HT-29 (cell line): ENCODE results near the gene RPL7A. TPM values are rescaled to one million over a fixed set of nuclear protein-coding genes. Genes with fewer than 3 reads are reported as not detected.
"Not testable (repeated sequence)": the region's sequence is repeated elsewhere in the genome, so short reads cannot be mapped to it uniquely, and the experiment has no call there.

Source experiments
- DNase-seq: peaks from one replicate; pipeline ENCODE4 v3.0.0-alpha.2; 2015; ENCODE audit warnings: low spot score
- total RNA-seq: library from RNA; depleted of rRNA; stranded (reverse); fragments of >200 nt; shearing (Covaris generic); gene quantifications from 2 replicates; pipeline ENCODE4 v1.2.3, GENCODE V29; 2014

RPL7A gene
- total RNA-seq, 1 experiment from 2014 or later = 2,195 TPM

DNA sequence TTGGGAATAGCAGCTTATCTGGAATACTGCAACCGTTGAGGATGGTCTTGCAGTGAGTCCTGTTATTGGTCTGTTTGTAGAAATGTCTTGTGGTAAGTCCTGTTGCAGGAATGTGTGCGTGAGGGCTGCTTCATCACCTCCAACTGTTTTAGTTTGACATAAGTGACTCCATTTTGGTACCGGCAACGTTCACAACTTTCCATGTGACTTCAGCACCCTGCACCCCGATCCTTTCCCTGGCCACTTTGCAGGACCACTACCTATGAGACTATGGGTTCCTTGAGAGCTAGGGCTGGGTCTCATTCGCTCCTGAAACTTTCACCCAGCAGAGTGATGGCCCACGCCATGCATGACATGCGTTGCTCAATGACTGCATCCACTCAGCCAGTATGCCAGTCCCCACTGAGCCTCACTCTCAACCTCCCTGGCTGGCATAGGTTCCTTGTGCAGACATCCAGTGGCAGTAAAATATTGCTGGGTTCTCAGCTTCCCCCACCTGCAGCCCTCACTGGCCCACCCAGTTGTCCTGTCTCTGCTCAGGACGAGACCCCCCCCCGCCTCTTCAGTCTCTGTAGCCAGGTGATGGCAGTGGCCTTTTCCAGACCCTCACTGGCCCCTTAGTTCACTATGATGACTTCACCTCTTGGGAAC, 20.1 kb upstream of the RPL7A start:
- no peak for DNase-seq

DNA sequence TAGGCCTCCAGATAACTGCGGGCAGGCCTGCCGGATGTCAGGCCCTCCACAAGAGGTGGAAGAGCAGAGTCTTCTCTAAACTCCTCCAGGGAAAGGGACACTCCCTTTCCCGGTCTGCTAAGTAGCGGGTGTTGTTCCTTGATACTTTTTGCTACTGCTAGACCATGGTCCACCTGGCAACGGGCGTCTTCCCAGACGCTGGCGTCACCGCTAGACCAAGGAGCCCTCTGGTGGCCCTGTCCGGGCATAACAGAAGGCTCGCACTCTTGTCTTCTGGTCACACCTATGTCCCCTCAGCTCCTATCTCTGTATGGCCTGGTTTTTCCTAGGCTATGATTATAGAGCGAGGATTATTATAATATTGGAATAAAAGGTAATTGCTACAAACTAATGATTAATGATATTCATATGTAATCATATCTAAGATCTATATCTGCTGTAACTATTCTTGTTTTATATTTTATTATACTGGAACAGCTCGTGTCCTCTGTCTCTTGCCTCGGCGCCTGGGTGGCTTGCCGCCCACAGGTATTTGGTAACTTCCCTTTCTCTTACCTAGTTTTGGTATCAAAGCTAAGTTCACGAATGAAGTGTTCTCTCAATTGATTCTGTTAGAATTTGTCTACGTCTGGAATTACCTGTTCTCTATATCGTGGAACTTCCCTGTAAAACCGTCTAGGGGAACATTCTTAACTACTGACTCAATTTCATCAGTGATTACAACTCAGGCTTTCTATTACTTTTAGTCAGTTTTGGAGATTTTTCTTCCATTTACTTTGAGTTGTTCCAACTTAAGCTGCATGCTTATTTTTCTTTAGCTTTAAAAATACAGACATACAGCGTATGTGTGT, 18.5 kb upstream of the RPL7A start:
- peak; percentile 58 for DNase-seq

DNA sequence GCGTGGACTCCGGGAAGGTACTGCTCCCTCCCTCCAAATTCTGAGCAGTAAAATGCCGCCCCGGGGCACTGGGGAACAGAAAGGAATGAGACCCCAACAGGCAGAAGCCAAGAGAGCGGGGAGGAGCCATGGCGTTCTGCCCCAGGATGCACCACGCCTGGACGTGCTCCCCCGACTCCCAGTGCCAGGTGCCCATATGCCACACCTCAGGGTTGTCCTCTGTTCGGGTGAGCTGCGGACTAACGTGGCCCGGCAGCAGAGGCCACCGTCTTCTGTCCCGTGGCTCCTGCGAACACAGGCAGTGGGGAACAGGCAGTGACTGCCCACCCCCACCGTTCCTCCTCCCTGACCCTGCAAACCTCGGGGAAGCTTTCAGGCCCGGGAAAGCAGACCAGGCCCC, 16.8 kb upstream of the RPL7A start:
- DNase-seq = no peak

DNA sequence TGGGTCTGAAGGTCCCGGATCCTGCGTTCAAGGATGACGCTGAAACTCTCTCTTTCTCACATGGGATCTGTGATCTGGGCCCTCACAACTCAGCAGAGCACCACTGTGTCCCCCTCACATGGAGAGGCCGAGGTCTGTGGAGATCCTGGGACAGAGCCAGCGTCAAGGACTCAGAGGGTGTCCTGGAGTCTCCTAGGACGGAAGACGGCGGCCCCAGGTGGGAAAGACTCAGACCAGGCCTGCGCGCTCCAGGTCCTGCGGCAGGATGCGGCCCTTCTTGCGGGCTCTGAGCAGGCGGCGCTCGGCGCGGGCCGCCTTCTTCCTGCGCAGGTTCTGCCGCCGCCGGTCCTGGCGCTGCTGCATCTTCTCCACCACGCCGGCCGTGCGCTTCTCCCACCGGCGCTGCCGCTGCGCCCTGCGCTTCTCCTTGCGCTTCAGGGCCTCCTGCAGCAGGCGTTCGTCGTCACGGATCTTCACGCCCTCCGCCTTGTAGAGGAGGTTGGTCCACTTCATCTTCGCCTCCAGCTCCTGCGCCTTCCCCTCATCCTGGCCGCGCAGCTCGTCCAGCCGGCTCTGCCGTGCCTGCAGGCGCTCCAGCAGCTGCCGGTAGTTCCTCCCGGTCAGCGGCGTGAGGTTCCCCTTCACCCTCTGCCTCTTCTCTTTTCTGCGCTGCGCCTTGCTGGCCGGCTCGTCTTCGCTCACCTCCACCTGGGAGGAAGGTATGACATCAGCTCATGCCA, 16.2 kb upstream of the RPL7A start:
- DNase-seq = no peak

DNA sequence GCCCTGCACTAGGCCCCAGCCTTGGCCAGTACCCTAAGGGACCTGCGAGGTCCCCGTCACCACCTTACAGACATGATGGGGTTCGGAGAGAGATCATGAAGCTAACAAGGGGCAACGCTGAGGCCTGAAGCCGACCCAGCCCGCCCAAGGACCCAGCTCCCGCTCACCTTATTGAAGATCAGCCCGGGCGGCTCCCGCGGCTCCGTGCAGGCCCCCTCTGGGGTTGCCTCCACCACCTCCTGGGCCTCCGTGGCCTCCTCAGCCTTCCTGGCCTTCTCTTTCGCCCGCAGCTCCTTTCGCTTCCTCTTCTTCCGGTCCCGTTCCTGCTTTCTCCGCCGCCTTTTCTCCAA, 15.7 kb upstream of the RPL7A start:
- DNase-seq = no peak

DNA sequence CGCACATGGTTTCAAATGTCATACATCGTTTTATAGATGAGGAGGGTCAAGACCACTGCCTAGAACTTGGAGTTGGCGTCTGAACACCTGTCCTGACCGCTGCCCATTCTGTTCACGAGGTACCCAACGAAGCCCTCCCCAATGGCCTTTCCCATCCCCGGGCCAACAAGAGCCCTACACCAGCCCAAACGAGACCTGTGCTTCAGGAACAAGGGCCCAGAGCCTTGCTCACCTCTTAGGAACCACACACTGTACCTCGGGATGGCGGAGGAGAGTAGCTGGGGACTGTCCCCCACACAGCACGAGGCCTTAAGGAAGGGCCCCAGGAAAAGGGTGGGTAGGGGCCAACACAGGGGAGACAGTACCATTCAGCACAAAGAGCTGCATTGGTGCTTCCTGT, 15.0 kb upstream of the RPL7A start:
- DNase-seq = no peak

DNA sequence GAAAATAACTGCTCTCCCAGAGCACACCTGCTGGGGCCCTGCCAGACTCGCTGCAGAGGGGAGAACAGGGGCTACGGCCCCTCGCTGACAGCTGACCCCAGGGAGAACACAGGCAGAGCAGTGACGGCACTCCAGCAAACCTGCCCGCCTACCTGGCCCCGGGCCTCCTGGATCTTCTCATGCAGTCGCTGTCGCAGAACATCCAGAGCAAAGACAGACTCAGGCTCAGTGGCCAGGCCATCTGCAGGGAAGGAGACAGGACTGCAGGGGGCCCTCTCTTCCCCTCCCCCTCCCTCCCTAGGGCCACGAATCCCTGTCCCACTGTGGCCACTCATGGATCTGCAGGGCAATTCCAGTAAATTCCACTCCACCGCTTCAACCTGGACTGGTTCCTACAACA, 14.5 kb upstream of the RPL7A start:
- DNase-seq = no peak

DNA sequence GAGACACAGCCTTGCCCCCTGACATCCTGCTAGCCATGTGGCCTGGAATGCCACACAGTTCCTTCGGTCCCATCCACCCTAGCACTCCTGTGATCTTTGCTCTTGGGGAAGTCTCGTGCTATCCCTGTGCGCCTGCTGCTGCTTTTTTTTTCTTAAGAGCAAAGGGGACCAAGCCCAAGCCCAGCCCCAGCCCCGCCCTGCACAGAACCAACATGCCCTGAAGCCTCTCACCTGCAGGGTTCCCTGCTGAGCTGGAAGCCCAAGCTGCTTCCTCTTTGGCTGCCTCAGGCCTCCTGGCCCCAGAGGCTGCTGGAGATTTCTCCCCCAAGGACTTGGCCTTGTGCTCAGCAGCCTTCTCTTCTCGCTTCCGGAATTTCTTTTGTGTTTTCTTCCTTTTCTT, 13.9 kb upstream of the RPL7A start:
- DNase-seq = no peak

DNA sequence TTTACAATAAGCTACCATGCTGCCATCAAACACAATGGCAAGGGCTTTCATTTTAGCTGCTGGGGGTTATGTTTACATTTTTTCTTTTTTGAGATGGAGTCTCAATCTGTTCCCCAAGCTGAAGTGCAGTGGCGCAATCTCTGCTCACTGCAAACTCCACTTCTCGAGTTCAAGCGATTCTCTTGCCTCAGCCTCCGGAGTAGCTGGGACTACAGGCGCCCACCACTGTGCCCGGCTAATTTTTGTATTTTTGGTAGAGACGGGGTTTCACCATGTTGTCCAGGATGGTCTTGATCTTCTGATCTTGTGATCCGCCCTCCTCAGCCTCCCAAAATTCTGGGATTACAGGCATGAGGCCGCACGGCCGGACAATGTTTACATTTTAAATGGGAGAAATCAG, 13.1 kb upstream of the RPL7A start:
- not testable (repeated sequence) for DNase-seq

DNA sequence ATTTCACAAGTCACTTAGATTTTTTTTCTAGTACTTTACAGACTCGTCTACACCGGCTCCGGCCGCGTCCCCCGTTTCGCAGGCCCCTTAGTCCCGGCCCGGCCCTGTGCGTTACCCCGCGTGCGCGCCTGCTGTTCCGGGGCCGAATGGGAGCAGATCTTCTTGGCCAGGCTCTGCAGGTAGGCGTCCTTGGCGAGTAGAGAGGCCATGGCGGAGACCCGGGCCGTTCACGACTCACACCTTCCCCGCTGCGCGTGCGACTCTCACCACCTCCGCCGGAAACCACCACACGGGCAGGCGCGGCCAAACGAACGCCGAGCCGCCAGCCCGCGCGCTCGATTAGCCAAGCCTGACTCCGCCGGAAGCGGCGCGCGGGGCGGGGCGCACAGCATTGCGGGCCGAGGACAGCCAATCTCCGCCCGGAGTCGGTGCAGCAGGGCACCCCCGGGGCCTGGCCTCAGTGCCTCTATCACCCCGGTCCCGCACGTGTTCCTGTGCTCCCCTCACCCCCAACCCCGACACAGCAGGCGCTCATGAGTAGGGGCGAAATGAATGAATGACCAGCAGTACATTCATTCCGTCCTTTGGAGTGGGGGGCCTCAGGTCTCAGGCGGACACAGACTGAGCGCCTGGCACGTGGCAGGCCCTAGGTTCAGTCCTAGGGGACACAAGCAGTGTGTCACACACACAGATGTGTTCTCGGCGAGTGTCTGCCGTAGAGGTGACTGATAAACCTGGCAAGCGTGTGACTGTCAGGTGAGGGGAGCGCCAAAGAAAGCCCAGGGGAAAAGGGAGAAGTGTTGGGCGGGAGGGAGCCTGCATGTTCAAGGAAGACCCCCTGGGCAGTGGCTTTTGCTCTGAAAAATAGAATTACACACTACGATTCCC, 11.8 kb upstream of the RPL7A start, which contains the start of gene SURF6:
TSS of gene SURF6 (minus strand) at position 265 of the 888 bp plus-strand sequence. CDS start at position 209, 56 bp downstream.
- peak; percentile 90 for DNase-seq

DNA sequence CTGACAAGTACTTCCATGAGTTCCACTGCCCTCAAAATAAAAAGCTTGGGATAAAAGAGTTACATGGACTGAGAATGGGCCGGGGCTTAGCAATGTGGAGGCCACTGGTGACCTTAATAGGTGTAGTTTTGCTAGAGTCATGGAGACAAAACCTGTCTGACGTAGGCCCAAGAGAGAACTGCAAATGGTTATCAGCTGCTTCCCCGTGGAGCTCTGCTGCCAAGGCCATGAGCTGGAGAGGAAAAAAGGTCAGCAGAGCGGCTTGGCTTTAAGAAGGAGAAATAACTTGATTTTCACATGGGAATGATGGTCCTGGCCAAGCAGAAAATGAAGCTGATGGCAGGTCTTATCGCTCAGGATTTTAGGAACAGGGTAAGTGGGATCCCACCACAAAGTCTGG, 8.4 kb upstream of the RPL7A start:
- no peak for DNase-seq

DNA sequence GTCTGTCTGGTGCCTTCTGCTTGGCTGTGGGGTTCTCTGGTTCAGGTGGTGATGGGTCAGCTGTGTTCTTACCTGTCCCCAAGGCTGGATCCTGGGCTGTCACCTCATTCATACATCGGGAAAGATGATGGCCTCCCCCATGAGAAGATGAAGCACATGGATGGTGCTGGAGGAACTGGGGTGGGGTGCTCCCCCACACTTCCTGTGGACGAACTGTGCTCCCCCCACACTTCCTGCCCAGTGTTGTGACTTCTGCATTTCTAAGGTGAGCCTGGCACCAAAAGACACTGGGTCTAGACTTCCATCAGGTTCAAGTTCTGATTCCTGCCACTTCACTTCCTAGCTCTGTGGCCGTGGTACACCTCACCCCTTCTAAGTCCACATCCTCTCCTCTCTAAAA, 7.8 kb upstream of the RPL7A start:
- no peak for DNase-seq

DNA sequence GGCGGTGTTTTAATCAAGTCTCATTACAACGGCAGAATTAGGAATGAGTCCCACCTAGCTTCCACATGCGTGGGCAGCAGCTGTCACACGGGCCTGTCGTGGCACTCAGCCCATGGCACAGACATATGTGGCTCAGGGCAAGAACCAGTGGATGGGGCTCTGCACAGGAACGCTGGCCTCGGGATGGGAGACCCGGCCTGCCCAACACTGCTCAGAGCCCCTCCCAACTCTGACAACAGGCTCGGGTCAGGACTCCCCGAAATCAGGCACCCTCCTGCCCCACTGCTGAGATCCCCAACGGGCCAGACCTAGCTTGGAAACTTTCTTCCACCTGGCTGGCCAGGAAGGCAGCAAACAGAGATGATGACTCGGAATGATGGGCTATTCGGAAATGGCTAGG, 7.1 kb upstream of the RPL7A start:
- no peak for DNase-seq

DNA sequence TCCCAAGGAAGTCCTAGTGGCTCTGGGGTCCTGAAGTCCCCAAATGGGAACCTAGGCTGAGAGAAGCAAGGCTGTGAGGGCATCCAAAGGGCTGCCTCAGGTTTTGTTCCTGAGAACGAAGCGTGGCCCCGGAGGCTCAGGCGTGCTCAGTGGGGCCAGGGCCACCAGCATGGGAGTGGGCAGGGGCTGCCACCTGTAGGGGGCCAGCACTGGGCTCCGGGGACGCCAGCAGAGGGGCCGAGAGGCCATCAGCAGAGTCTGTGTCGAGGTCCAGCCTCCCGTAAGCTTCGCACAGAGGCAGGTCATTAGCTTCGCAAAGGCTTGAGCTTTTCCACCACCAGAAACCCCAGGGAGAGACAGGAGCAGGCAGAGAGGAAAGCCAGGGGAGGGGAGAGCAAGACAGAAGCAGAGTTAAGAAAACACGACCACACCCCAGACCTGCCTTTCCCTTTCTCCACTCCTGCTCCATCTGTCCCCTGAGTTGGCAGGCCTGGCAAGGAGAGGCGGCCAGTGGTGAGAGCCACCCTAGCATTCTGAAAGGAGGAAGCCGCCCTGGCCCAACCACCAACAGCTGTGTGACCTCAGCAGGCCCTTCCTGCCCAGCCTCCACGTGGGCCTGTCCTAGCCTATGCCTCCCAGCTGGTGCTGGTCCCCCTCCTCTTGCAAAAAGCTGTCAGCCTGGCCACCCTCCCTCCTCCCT, 6.5 kb upstream of the RPL7A start:
- DNase-seq = no peak

DNA sequence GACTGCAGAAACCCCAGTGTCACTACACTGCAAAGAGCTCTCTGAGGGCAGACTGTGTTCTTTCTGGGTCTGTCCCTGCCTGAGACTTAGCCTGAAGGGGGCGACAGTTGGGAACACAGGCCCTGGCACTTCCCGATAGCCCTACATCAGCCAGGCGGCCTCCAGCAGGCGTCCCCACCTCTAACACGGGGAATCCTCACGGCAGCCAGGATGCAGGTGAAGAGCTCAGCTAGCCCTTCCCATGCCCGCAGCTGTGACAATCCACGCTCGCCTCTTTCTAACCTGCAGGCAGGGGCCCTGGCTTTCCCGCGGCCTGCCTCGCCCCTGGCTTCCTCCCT, 6.0 kb upstream of the RPL7A start:
- DNase-seq = no peak

DNA sequence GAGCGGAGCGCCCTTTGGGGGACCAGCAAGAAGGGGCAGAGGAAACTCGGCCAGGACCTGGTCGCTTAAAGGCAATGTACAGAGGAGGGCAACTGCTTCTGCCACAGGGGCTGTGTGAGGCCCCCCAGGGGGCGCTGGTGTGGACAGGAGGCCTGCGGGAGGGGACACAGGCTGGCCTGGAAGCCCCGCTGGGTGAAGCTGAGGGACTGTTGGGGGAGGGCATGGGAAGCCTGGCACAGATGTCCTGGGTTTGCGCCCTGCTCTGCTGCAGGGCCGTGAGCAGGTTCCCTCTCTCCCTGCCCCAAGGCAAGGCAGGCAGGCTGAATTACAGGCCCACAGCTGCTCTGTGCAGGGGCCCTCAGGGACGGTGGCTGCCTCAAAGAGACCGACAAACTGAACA, 5.4 kb upstream of the RPL7A start:
- DNase-seq = no peak

DNA sequence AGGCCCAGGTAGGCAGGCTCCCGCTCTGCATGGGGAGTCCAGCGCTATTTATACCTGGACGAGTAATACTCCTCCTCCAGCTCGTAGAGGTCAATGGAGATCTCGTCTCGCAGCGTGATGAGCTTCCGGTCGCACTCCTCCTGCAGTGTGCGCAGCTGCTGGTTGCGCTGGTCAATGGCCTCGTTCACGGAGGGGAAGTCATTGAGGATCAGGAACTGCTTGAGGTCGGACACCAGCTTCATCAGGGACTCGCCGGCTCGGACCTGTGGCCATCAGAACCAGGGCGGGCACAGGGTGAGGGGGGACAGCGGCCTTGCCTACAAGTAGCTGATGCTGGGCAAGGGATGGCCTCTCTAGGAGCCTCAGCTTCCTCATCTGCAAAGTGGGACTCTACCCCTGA, 3.9 kb upstream of the RPL7A start:
- no peak for DNase-seq

DNA sequence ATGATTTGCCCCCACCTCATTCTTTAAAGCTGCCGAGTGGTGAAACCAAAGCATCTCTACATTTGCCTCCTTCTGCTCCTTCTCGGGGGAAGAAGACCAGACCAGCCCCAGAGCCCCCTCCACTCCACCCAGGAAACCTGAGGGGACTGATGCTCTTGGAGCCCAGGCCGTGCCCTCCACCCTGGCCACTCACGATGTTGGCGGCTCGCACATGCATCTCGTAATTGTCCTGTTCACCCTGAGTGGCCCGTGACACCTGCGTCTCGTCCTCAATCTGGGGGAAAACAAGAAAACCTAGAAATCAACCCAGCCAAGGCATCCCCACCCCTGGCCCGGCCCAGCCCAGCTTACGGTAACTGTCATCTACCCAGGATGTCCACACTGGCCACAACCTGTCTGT, 3.0 kb upstream of the RPL7A start:
- no peak for DNase-seq

DNA sequence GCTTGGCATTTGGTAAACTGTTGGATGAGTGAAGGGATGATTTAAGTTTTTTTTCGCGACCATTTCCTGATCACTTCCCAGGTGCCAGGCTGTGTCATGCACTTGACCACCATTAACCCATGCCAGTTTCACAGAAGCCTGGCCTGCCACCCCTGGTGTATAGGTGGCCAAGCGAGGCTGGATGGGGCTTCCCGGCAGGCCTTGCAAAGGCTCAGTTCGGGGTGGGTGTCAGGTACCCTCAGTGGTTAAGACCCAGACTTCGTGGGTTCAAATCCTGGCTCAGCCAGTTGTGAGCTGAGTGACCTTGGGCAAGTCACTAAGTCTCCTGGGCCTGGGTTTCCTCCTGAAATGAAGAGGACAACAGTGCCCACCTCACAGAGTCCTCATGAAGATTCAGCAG, 2.4 kb upstream of the RPL7A start:
- no peak for DNase-seq

DNA sequence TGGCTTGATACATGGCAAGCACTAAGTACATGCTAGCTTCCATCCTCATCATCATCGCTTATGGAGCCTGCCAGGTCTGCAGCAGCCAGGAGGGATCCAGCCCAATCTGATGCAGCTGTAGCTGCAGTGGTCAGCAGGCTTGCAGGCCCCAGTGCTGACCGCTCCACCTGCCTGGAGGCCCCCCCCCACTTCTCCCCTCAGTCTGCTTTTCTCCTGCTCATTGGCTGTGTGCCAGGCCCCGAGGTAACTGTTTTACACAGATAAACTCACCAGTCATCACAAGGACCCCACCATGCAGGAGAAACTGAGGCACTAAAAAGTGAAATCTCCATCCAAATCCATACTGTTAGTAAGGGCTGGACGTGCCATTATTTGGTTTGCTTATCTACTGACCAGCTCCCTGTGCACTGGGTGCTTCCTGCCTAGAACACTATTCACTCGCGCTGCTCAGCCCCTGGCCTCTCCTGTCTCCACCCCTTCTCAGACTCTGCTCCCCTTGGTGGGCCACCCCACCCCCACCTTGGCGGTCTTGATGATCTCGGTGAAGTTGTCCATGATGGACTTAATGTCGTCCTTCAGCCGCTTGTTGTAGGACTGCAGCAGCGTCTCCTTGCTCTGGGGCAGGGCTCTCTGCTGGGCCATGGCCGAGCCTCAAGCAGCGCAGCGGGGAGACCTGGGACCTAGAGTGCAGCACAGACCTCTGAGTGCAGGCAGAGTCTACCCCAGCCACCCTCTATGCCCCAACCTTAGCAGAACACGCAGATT, 1.8 kb upstream of the RPL7A start:
- DNase-seq = no peak
